NCI-H2171 (cell line): ENCODE measurements around the gene WFDC8.

Source experiments
- DNase-seq: peaks from one replicate; lab custom pipeline; 2025; lab: John Stamatoyannopoulos, UW

The WFDC8 gene

GRCh38 chr20:45548410-45548809 is 30.7 kb downstream of the WFDC8 start:
- no peak for DNase-seq

GRCh38 chr20:45547206-45547770 is 31.8 kb downstream of the WFDC8 start, which contains the start of gene EPPIN:
EPPIN (minus strand) TSS chr20:45547401; CDS start chr20:45547357, 44 bp downstream.
- no peak for DNase-seq

- DNase-seq: no peak
These were observed 33.2 kb downstream of the WFDC8 start for GRCh38 chr20:45545754-45546453.

GRCh38 chr20:45545351-45545750 is 33.7 kb downstream of the WFDC8 start:
- DNase-seq: no peak

GRCh38 chr20:45539382-45539781 is 39.7 kb downstream of the WFDC8 start, which contains the start of gene WFDC6:
WFDC6 (minus strand) TSS chr20:45539482; CDS start chr20:45539407, 75 bp downstream.
- DNase-seq: no peak

GRCh38 chr20:45538209-45538799 is 40.8 kb downstream of the WFDC8 start:
- no peak for DNase-seq

GRCh38 chr20:45527294-45527693 is 51.8 kb downstream of the WFDC8 start:
- DNase-seq: no peak

GRCh38 chr20:45523821-45524220 is 55.3 kb downstream of the WFDC8 start:
- no peak for DNase-seq

GRCh38 chr20:45518282-45518681 is 60.8 kb downstream of the WFDC8 start:
- DNase-seq: no peak

GRCh38 chr20:45515147-45515913 is 63.8 kb downstream of the WFDC8 start, which contains the start of gene SPINT3:
SPINT3 (minus strand) TSS chr20:45515622; CDS start chr20:45515608, 14 bp downstream.
- no peak for DNase-seq

GRCh38 chr20:45510242-45510862 is 68.7 kb downstream of the WFDC8 start:
- no peak for DNase-seq

- DNase-seq: no peak
These were observed 70.0 kb downstream of the WFDC8 start for GRCh38 chr20:45509091-45509490.

GRCh38 chr20:45508068-45508886 is 70.8 kb downstream of the WFDC8 start:
- no peak for DNase-seq

GRCh38 chr20:45507011-45507820 is 71.9 kb downstream of the WFDC8 start:
- DNase-seq: no peak

GRCh38 chr20:45506398-45506797 is 72.7 kb downstream of the WFDC8 start:
- no peak for DNase-seq

GRCh38 chr20:45503403-45503802 is 75.7 kb downstream of the WFDC8 start:
- no peak for DNase-seq

GRCh38 chr20:45502561-45502960 is 76.5 kb downstream of the WFDC8 start:
- no peak for DNase-seq
